ENCODE measurements around the gene SLCO2A1.

- TF ChIP-seq CTCF (IDR thresholded peaks at IDR 0.05), result no peak
- no peak for TF ChIP-seq POLR2A (IDR thresholded peaks at IDR 0.05)
- no peak for TF ChIP-seq POLR2AphosphoS5 (IDR thresholded peaks at IDR 0.05)
These were observed 29.6 kb downstream of the SLCO2A1 start for GRCh38 chr3:133999891-134000685.

Data from breast epithelium (tissue), 3 donors.